Measurements from ENCODE around the gene TTC7B.

DNA sequence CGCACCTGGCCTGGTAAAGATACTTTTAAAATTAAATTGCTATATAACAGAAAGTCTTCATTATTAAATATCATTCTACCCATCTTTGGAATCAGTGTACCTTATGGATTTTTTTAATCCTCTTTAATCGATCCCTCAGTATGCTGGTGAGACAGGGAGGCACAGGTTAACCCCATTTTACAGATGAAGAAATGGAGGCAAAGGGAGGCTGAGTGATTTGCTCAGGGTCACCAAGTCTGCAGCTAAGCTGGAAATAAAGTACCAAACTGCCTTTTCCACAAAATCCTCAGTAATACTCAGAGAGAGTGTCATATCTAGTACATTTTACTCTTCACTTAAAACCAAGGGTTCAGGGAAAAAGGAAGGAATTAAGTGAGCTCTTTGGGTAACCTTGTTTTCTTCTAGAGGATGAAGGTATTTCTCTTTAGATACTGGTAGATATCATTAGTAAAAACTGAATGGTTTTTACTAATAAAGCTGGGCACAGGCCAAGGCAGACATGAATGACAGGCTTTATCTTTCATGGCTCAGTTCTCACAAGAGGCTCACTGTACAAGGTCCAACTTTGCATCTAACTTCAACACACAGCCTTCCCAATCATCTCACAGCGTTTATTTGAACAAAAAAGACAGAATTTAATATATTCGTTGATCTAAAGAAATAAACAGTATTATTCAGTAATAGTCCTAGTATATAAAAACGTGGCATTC is 35.3 kb upstream of the TTC7B start:
- TF ChIP-seq, protein P1, sequence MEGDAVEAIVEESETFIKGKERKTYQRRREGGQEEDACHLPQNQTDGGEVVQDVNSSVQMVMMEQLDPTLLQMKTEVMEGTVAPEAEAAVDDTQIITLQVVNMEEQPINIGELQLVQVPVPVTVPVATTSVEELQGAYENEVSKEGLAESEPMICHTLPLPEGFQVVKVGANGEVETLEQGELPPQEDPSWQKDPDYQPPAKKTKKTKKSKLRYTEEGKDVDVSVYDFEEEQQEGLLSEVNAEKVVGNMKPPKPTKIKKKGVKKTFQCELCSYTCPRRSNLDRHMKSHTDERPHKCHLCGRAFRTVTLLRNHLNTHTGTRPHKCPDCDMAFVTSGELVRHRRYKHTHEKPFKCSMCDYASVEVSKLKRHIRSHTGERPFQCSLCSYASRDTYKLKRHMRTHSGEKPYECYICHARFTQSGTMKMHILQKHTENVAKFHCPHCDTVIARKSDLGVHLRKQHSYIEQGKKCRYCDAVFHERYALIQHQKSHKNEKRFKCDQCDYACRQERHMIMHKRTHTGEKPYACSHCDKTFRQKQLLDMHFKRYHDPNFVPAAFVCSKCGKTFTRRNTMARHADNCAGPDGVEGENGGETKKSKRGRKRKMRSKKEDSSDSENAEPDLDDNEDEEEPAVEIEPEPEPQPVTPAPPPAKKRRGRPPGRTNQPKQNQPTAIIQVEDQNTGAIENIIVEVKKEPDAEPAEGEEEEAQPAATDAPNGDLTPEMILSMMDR (IDR thresholded peaks at IDR 0.05; ENCODE audit: low read length), result no peak
- TF ChIP-seq EZH2 (IDR thresholded peaks at IDR 0.05; ENCODE audit: borderline replicate concordance, low read length), result no peak
